Measurements from ENCODE around the gene KCNE4.

DNA sequence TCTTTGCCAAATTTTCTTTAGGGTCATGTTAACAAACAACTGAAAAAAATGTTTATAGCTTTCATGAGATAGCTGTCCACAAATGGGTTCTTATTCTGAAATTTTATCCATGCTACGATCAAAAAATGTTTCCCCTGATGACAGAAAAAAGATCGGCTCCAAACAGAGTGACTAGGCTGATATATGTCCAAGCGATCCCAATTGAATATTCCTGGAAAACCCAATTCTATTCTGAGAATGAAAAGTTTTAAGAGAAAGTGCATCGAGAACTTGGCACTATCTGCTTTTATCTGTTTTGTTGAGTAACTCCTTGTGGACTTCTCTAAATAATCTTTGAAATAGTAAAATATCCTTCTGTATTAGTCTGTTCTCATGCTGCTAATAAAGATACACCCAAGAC lies 19.1 kb downstream of the KCNE4 start:
- TF ChIP-seq ZNF274 (IDR thresholded peaks at IDR 0.05; ENCODE audit: low read depth, low read length) (no peak), YY1 (IDR thresholded peaks at IDR 0.05; ENCODE audit: insufficient read depth, insufficient read length) (no peak), SUZ12 (IDR thresholded peaks at IDR 0.05; ENCODE audit: extremely low read depth, insufficient read depth, insufficient read length) (no peak)

All from NT2/D1 (cell line).